ACHN (cell line): ENCODE data around the gene GRIP1.

Experiments used
- DNase-seq: peaks from one replicate; pipeline ENCODE4 v3.0.0-alpha.2; 2015
- in situ Hi-C: cut with HindIII; loops from 2 replicates; pipeline ENCODE4 v1.10.0; 2017; ENCODE audit warnings: low sequenced_read_pairs, low pct_ligation_motif_present, low pct_unique_long_range_greater_than_20kb

Gene GRIP1

GRCh38 chr12:66662729-66663128, 16.1 kb downstream of the GRIP1 start:
- in situ Hi-C loops = no loop called here

GRCh38 chr12:66662179-66662578, 16.7 kb downstream of the GRIP1 start:
- in situ Hi-C loops = no loop called here
- no peak for DNase-seq

More at GRCh38 chr12:66662729-66663128, 16.1 kb downstream of the GRIP1 start:
- DNase-seq = peak; percentile 45

GRCh38 chr12:66661357-66661756, 17.5 kb downstream of the GRIP1 start:
- in situ Hi-C loops = no loop called here
- no peak for DNase-seq

- no peak for DNase-seq
- in situ Hi-C loops = no loop called here
Measured at GRCh38 chr12:66653796-66654195, 25.1 kb downstream of the GRIP1 start.

- peak; percentile 42 for DNase-seq
- in situ Hi-C loops = no loop called here
Measured at GRCh38 chr12:66648033-66648735, 30.7 kb downstream of the GRIP1 start.

GRCh38 chr12:66647034-66647691, 31.7 kb downstream of the GRIP1 start:
- in situ Hi-C loops = no loop called here
- DNase-seq = peak; percentile 100

- in situ Hi-C loops = no loop called here
- DNase-seq = no peak
Measured at GRCh38 chr12:66644151-66644550, 34.7 kb downstream of the GRIP1 start.

- in situ Hi-C loops = no loop called here
- no peak for DNase-seq
Measured at GRCh38 chr12:66640691-66641460, 38.0 kb downstream of the GRIP1 start.

- DNase-seq = no peak
- in situ Hi-C loops = no loop called here
Measured at GRCh38 chr12:66638666-66639065, 40.2 kb downstream of the GRIP1 start.

GRCh38 chr12:66637699-66638301, 41.1 kb downstream of the GRIP1 start:
- in situ Hi-C loops = no loop called here
- no peak for DNase-seq

GRCh38 chr12:66636771-66637170, 42.1 kb downstream of the GRIP1 start:
- in situ Hi-C loops = no loop called here
- DNase-seq = no peak

- peak; percentile 41 for DNase-seq
- in situ Hi-C loops = no loop called here
Measured at GRCh38 chr12:66633676-66634075, 45.2 kb downstream of the GRIP1 start.

- DNase-seq = peak; percentile 71
- in situ Hi-C loops = no loop called here
Measured at GRCh38 chr12:66629138-66629870, 49.6 kb downstream of the GRIP1 start.

GRCh38 chr12:66627988-66628317, 50.9 kb downstream of the GRIP1 start:
- in situ Hi-C loops = no loop called here
- DNase-seq = no peak

- in situ Hi-C loops = no loop called here
- no peak for DNase-seq
Measured at GRCh38 chr12:66627270-66627987, 51.4 kb downstream of the GRIP1 start.

- no peak for DNase-seq
- in situ Hi-C loops = no loop called here
Measured at GRCh38 chr12:66624806-66625205, 54.1 kb downstream of the GRIP1 start.

- in situ Hi-C loops = no loop called here
- DNase-seq = peak; percentile 26
Measured at GRCh38 chr12:66623455-66623854, 55.4 kb downstream of the GRIP1 start.

- in situ Hi-C loops = no loop called here
- DNase-seq = no peak
Measured at GRCh38 chr12:66620688-66621087, 58.2 kb downstream of the GRIP1 start.
